CD4-positive, alpha-beta T cell treated with Interleukin-6 at 100 ng/mL for 8 hours (primary cell): ENCODE measurements around the gene PGRMC2.

Experiments used
- DNase-seq: peaks from one replicate; pipeline ENCODE4 v3.0.0-alpha.2; 2020; ENCODE audit warnings: mixed read lengths, low spot score

PGRMC2 gene, protein sequence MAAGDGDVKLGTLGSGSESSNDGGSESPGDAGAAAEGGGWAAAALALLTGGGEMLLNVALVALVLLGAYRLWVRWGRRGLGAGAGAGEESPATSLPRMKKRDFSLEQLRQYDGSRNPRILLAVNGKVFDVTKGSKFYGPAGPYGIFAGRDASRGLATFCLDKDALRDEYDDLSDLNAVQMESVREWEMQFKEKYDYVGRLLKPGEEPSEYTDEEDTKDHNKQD

DNA sequence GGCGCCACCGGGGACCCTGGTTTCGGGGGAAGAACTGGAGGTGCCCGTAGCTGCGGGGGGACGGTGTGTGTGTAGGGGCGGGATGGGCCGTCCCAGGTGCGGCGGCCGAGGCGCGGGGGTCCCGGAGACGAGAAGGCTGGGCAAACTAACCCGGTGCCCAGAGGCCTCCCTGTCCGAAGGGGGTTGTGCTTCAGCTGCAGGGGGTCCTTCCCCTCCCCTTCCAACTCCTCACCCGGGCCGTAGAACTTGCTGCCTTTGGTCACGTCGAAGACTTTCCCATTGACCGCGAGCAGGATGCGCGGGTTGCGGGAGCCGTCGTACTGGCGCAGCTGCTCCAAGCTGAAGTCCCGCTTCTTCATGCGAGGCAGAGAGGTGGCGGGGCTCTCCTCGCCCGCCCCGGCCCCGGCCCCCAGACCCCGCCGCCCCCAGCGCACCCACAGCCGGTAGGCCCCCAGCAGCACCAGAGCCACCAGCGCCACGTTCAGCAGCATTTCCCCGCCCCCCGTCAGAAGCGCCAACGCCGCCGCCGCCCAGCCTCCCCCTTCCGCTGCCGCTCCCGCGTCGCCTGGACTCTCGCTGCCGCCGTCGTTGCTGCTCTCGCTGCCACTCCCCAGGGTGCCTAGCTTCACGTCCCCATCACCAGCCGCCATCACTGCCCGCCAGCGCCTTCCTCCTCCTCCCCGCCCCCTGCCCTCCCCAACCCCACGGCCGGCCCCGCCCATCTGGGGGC is at the start of gene PGRMC2:
Gene PGRMC2 (minus strand): TSS at position 673 of the 730 bp plus-strand sequence. CDS start 23 bp downstream, at position 650.
- peak; percentile 4 for DNase-seq

DNA sequence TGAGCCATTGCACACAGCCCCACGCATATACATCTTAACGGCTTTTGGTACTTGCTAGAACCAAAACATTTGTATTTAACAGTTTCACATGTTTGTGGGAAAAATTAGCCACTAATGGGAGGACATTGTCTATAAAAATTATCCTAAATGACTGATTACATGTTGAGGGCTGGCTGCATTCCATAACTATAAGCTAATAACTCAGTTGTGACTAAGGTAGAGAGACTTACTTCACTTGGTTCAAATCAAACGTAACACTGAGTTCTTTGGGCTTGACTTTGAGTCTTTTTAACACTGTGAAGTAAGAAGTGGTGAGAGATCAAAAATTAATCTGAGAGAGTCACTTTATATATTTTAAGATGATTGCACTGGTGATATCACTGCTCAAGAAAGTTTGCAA is 47.9 kb upstream of the PGRMC2 start:
- no peak for DNase-seq

DNA sequence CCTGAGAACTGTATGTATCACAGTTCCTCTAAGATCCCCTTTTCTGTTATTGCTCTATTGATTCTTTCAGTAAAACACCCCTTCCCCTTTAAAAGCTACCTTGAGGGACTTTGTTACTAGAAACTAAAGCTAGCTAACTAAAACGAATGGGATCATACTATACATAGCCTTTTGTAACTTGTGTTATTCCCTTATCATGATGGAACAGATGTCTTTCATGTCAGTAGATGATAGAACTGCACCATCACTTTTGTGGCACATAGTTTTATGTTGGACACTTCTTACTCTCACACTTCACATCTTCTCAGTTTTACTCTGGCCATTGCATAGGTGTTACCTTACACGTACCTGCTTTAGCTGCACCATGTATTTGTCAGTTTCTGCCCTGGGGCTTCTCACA is 46.6 kb upstream of the PGRMC2 start:
- DNase-seq: no peak

DNA sequence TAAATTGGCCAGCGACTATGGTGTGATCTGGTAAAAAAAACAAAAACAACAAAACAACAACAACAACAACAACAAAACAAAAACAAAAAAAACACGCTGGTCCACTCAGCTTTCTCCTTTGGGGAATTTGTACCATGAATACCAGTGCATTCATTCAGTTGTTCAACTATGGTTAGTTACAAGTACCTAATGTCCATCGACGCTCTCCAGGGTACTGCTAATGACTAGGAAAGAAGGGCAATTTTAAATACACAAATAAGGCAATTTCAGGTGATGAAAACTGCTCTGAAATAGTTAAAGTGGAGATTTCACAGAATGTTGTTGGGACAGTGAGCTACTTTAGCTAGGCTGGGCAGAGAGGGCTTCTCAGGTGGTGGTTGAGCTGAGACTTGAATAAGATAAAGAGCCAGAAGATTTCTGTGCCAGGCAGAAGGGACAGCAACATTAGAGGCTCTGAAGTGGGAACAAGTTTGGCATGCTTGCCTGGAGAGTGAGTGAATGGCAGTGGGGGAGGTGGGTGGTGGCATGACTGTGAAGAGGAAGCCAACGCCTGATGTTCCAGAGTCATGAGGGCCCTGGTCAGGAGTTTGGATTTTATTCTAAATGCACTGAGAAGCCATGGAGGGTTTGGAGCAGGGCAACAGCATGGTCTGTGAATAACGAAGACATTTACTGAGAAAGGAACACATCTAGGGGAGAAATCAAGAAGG is 45.9 kb upstream of the PGRMC2 start:
- no peak for DNase-seq

DNA sequence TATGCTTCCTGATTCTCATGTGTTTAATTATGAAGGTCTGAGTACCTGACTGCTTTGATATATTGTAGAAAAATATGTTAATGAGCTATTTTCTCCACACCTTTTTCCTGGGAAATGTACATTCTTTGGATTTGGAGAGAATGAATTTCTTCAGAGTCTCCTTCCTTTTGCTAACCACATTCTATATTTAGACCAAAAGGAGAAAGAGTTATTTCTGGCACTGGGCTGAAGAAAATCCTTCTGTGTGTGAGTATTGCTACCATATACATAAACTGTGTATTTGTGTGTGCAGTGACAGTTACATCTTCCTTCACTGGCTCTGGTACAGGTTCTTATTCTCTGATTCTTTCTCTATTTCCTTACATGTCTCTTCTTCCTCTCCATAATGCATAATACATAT is 44.5 kb upstream of the PGRMC2 start:
- DNase-seq: no peak

DNA sequence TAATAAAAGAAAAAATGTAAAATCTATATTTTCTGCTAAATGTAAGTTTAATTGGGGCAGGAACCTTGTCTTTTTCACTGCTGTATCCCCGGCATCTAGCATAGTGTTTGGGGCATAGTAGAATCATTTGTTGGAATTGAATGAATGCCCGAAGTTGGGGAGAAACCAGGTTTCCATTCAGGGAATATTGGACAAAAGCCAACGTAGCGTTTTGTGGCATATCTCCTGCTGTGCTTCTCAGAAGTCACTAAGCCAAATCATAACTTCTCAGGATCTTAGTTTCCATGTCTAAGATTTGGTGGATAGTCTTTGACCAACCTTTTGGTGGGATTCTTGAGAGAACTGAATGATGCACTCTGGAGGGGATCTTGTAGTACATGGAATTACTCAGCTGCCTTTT is 42.0 kb upstream of the PGRMC2 start:
- no peak for DNase-seq

DNA sequence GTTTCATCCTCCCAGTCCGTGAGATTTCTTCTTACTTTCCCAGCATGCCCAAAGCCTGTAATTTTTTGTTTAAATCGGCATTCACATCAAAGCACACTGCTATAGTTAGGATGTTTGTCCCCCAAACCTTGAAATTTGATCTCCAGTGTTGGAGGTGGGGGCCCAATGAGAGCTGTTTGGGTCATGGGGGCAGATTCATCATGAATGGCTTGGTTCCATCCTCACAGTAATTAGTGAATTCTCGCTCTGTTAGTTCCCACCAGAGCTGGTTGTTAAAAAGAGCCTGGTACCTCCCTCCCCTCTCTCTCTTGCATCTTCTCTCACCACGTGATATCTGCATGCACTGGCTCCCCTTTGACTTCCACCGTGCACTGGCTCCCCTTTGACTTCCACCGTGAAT is 40.5 kb upstream of the PGRMC2 start:
- DNase-seq: no peak

DNA sequence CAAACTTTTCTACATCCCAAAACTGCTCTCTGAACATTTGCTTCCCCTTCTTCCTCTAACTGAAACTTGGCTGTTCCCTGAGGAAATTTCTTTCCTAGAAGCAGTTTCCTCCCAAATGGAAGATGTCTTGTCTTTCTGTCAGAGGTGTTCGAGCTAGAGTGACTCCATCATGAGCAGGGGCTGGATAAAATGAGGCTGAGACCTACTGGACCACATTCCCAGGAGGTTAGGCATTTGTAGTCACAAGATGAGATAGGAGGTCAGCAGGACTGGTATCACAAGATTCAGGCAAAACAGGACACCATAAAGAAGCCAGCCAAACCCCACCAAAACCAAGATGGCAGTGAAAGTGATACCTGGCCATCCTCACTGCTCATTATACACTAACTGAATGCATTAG is 35.8 kb upstream of the PGRMC2 start:
- DNase-seq: no peak

DNA sequence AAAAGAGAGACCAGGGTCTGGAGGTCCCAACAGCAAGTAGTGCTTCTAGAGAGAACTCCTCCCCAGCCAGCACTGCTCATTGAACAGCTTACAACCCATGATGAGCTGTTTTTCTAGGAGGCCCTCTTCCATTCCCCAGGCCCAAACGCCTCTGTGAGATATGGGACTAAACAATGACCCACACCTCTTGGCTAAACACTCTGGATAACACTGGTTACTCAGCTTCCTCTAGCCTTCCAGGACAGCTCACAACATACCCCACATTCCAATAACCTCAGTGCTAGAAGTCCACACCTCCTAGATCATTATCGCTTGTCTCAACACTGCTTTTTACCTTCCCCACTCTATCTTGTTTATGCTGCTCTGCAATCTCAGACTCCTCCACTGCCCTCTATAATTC is 35.4 kb upstream of the PGRMC2 start:
- DNase-seq: no peak

DNA sequence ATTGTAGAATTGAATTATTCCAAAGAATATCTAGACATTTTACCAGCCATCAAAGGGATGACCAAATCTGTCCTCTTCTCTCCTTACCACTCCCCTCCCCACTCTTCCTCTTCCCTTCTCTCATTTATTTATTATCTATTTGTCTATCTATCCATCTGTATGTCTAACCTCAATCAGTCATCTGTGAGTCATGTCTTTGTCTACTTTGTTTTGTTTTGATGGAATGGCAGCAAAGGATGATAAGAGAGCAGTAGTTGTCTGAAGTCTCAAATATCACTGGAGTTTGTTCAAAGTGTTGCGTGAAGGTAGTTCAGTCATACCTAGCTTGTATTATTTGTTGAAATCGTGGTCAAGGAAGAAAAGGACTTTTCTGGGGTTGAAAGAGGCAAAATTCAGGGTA is 34.7 kb upstream of the PGRMC2 start:
- DNase-seq: no peak

DNA sequence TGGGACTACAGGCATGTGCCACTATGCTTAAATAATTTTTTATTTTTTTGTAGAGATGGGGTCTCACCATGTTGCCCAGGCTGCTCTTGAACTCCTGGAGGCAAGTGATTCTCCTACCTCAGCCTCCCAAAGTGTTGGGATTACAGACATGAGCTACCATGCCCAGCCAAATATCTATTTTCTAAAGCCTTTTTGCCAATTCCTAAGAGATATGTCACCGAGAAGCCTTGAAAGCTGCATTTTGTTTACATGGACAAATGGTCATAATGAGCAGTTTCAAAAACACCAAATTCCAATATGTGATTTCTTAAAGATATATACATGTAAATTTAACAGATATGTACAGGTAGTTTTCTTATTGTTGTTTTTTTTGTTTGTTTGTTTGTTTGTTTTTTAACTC is 33.0 kb upstream of the PGRMC2 start:
- DNase-seq: no peak

DNA sequence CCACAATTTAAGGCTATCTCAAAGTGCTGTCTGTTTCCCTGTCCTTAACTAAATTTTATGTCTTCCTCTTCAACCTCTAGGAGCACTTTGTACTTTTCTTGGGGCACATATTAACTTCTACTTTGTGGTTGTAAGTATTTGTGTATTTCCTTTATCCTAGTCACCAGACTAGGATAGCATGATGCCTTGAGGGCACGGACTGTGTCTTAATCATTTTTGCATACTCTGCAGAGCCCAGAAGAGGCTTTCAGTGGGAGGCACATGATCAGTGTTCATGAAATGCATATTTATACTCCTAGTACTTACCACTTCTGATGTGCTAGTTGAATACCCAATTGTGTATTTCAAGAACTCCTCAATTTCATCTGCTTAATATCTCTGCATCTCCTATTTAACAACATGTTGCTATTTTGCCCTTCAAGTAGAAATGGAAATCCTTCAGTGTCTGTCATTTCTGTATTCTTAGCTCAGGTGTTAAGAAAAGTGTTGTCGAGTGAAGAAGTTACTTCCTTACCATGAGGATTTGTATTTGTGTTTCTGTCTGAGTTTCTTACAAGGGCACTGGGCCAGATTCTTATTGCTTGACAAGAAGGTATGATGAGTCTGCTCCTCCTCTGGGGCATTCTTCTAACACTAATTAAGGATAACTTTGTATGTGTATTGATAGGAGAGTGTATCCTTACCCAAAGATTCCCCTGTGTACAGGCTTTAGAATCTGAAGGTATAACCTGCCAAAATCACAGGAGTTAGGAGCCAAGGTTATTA is 28.3 kb upstream of the PGRMC2 start:
- DNase-seq: no peak

DNA sequence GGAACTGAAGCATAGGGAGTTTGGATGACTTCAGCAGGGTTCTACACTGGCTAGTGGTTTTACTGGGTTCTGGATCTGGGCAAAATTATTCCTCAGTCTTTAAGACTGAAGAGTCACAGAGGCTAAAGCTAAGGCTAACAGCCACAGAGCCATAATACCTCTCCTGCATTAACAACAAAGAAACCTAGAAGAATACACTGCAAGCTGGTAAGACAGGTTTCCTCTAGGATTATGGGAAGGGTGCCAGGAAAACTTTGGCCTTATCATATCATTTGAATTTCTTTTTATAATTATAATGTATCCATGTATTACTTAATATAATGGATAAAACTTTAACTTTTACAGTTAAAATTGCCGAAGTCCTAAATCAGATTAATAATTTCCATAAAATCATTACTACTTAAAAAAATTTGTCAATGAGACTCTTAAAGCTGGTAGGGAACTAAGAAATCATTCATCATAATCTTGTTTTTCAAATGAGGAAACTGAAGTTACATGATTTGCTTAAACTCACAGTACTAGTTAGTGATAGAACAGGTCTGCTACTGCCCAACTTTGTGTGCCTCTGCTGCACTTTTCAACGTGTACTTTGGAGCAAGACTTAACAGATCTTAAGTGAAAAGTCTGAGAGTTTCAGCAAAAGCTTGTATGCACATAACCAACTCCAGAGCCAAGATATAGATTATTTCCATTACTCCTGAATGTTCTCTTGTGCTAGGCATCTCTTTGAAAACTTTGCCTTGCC is 24.2 kb upstream of the PGRMC2 start:
- no peak for DNase-seq

DNA sequence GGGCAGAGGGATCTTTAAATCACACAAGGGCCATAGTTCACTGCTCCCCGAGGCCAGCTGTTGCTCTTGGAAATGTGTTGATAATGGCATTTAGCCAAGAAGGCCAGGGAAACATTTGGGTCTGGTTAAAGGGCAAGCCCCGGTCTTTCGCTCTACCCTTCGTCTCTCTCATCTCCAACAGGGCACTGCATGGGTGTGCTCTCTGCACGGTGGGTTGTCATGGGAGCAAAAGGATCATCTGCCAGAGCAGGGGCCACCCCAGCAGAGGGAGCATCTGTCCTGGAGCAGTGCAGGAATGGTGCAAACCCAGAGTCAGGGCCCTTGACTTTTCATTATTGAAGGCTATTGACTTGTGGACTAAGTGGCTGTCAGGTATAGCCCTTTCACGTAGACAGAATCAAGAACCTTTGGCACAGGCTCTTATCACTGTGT is 22.7 kb upstream of the PGRMC2 start:
- DNase-seq: no peak

DNA sequence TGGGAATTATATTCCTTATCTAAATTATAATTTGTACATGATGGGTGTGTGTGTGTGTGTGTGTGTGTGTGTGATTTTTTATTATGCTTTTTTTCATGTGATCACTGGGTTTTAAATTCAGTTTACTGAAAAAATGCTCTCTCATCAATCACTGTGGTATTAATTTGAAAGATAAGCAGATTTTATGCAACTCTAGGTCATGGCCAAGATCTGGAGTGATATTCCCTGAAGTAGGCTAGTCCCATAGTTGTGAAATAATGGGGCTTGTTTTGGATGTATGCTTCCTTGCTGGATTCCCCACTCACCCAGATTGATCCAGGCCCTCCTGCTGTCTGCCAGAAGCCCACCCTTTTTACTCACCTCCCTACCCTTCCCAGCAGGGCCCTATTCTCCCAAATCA is 22.0 kb upstream of the PGRMC2 start:
- no peak for DNase-seq

DNA sequence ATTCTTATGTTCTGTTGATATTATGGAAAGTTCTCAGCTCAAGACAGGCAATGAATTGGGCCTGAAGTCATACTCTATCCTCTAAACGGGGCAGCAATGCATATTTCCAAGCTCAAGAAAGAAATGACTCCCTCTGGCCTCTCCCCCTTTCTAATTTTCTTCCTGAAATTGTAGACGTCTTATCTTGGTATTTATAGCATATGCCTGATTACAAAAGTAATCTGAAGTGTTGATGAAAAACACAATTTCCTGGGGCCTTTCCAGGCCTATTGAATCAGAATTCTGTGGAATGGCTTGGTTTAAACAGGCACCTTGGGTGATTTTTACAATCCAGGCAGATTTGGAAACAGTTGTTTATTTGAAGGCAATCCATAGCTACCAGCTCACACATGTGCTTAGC is 21.4 kb upstream of the PGRMC2 start:
- no peak for DNase-seq

DNA sequence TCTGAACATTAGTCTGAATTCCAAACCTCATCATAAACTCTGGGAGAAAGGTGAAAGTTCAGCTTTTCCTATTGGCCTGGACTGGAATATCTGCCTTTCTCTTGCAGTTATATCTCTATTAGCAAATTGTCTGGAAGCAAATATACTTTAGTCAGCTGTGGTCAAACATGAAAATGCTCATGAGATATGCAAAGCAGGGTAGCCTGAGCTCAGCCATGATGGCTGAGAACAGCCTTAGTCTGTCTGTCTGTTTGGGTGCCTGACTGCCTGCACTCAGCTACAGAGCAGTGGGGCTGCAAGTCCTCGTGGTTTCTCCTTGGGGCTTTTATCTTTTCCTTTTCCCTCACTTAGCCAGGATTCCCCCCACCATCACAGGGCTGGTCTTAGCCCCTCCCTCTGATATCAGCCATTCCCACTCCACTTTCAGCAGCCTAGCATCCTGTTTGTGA is 19.5 kb upstream of the PGRMC2 start:
- no peak for DNase-seq

DNA sequence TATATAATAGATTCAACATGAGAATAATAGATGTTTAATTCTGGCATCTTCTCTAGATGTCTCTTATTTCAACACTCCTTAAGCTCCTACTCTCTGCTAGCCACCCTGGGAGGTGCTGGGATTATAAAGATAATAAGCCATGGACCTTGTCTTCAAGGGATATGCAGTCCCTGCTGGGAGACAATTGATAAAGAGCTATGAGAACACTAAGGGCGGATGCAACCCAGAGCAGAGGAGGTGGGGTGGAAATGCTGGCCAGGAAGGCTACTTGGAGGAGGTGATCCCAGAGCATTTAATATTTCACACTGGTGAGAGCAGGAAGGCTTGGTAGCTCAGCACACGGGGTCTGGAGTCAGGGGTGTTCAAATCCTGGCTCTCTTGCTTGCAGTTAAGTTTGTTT is 18.3 kb upstream of the PGRMC2 start:
- no peak for DNase-seq

DNA sequence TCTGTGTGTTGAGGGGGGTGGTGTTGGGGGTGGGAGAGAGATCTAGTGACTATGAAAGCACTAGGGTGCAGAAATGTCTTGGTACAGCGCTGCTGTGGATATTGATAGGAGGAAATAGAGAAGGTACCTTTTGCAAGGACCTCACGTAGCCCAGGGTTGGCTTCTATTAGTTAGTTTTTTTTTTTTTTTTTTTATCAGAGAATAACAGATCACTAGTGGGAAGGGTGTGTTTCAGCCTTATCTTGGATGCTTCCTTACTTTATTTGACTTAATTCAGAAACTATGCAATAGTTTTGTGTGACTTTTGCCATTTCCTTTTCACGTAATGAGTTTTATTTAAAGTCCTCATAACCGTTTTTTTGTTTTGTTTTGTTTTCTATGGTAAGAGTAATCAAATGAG is 16.4 kb upstream of the PGRMC2 start:
- no peak for DNase-seq

DNA sequence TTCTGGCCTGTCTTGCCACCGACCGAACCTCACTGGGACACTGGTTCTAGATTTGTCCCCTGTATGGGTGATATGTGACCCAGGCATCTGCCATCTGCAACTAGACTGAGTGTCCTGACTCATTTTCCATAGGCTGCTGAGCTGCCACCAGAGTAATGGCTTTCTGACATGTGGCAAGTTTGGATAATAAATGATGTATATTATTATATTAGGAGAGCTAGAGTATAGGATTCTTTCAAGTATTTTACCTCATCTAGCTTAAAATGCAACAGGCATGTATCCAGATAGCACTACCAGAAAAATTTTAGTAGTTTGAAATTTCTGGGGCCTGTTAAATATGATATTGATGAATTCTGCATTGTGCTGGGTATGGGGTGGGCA is 15.8 kb upstream of the PGRMC2 start:
- no peak for DNase-seq

DNA sequence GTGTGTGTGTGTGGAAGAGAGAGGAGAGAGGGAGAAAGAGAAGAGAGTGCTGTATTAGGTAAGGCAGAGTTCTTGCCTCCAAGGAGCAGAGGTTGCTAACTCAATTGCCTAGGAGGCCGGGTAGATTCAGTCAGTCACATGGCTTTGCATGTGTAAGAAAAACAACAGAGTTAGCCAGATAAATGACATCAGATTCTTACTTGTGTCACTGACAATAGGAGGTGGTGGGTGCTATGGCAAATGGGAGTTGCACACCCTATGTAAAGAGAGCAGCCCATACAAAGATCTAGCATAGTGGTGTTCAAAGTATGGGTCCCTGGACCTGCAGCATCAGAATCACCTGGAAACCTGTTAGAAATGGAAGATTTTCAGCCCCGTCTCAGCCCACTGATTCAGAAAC is 14.4 kb upstream of the PGRMC2 start:
- no peak for DNase-seq

DNA sequence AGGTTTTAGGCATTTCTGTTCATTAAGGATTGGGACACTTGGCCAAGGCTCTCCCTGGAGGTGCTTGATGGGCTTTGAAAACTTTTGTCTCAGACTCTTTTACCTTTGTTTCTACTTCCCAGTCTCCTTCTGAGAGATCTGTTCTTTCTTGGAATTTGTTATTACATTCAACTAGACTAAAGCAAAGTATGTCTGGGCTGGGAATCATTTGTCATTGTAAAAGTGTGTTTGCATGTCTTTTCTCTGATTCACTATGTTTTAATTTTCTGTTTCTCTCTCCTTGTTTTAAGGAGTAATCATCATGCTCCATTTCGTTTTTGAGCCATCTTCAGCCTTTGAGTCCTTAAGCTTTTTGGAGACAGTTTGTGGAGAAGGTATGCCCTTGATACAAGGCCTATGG is 12.2 kb upstream of the PGRMC2 start:
- no peak for DNase-seq
